Measurements from ENCODE around the gene TMTC3.

TMTC3 gene

GRCh38 chr12:88243982-88244381 is 101.9 kb downstream of the TMTC3 start:
- H3K36me3 ChIP-seq (ENCODE audit: control insufficient read depth in 2 of 2, insufficient read depth in 1 of 2, low read length in 2 of 2) = no peaks in the 10 kb centered on the region
- ChIA-PET POLR2A (no interaction called here), CTCF (no interaction called here)
- H3K27ac ChIP-seq (ENCODE audit: extremely low read depth, low read depth, low read length) = no peak overlapping the region
- TF ChIP-seq ZNF785 (tag by site-specific recombination; IDR thresholded peaks at IDR 0.05) (no peak), ZBTB44 (tag by site-specific recombination; IDR thresholded peaks at IDR 0.05) (no peak), ZNF266 (tag by site-specific recombination; IDR thresholded peaks at IDR 0.05; ENCODE audit: low read depth) (no peak), TRIM28 (IDR thresholded peaks at IDR 0.05; ENCODE audit: borderline replicate concordance, low read length) (no peak), ZNF416 (tag by site-specific recombination; IDR thresholded peaks at IDR 0.05) (no peak), ZNF701 (tag by site-specific recombination; IDR thresholded peaks at IDR 0.05) (no peak), ZNF140 (tag by site-specific recombination; IDR thresholded peaks at IDR 0.05) (no peak), KLF16 (tag by site-specific recombination; IDR thresholded peaks at IDR 0.05) (no peak), ZNF549 (tag by site-specific recombination; IDR thresholded peaks at IDR 0.05) (no peak), ZNF660 (tag by site-specific recombination; IDR thresholded peaks at IDR 0.05) (no peak), ZNF146 (tag by site-specific recombination; IDR thresholded peaks at IDR 0.05) (no peak), GLIS2 (tag by site-specific recombination; IDR thresholded peaks at IDR 0.05) (no peak), REPIN1 (tag by site-specific recombination; IDR thresholded peaks at IDR 0.05; ENCODE audit: low read depth) (no peak), ZNF184 (tag by site-specific recombination; IDR thresholded peaks at IDR 0.05) (no peak), ZNF791 (tag by site-specific recombination; IDR thresholded peaks at IDR 0.05) (no peak), ZBTB49 (tag by site-specific recombination; IDR thresholded peaks at IDR 0.05; ENCODE audit: low read depth) (no peak), ZNF138 (tag by site-specific recombination; IDR thresholded peaks at IDR 0.05; ENCODE audit: borderline replicate concordance) (no peak), PRDM1 (tag by site-specific recombination; IDR thresholded peaks at IDR 0.05) (no peak)
- no peak overlapping the region for H3K4me3 ChIP-seq (ENCODE audit: low read depth, low read length)
- no peaks in the 10 kb centered on the region for H3K4me1 ChIP-seq (ENCODE audit: control insufficient read depth, insufficient read depth, low read length)
- no peaks in the 10 kb centered on the region for H3K9me3 ChIP-seq (ENCODE audit: control insufficient read depth, insufficient read depth, low read depth, low read length)

- no peaks in the 10 kb centered on the region for H3K36me3 ChIP-seq (ENCODE audit: control insufficient read depth in 2 of 2, insufficient read depth in 1 of 2, low read length in 2 of 2)
- no peaks in the 10 kb centered on the region for H3K4me1 ChIP-seq (ENCODE audit: control insufficient read depth, insufficient read depth, low read length)
- no peaks in the 10 kb centered on the region for H3K9me3 ChIP-seq (ENCODE audit: control insufficient read depth, insufficient read depth, low read depth, low read length)
- TF ChIP-seq KLF1 (tag by site-specific recombination; IDR thresholded peaks at IDR 0.05) = no peak
- TF ChIP-seq ZFP69B (tag by site-specific recombination; IDR thresholded peaks at IDR 0.05) = no peak
- TF ChIP-seq ZNF544 (tag by site-specific recombination; IDR thresholded peaks at IDR 0.05) = no peak
- TF ChIP-seq CTCF (tag by site-specific recombination; IDR thresholded peaks at IDR 0.05) = no peak
- POLR2A ChIA-PET = no interaction called here
- H3K27ac ChIP-seq (ENCODE audit: extremely low read depth, low read depth, low read length) = no peak overlapping the region
- no peak overlapping the region for H3K4me3 ChIP-seq (ENCODE audit: low read depth, low read length)
- CTCF ChIA-PET = no interaction called here
These were observed 103.8 kb downstream of the TMTC3 start for GRCh38 chr12:88245905-88246304.
